ENCODE results near the gene PPARG.
"Not testable (repeated sequence)": the region's sequence is repeated elsewhere in the genome, so short reads cannot be mapped to it uniquely, and the experiment has no call there.

PPARG gene

GRCh38 chr3:12465836-12466225 lies 177.0 kb downstream of the PPARG start:
- no peak for DNase-seq

GRCh38 chr3:12467746-12468145 lies 178.9 kb downstream of the PPARG start:
- no peak for DNase-seq

- no peak for DNase-seq
Measured at GRCh38 chr3:12468276-12468675, 179.4 kb downstream of the PPARG start.

- DNase-seq: no peak
Measured at GRCh38 chr3:12468757-12469156, 179.9 kb downstream of the PPARG start.

GRCh38 chr3:12469222-12469621 lies 180.4 kb downstream of the PPARG start:
- DNase-seq: not testable (repeated sequence)

- no peak for DNase-seq
Measured at GRCh38 chr3:12470111-12470510, 181.2 kb downstream of the PPARG start.

- no peak for DNase-seq
Measured at GRCh38 chr3:12470680-12471079, 181.8 kb downstream of the PPARG start.

- no peak for DNase-seq
Measured at GRCh38 chr3:12471241-12471640, 182.4 kb downstream of the PPARG start.

- no peak for DNase-seq
Measured at GRCh38 chr3:12472000-12472610, 183.2 kb downstream of the PPARG start.

GRCh38 chr3:12472796-12473195 lies 183.9 kb downstream of the PPARG start:
- DNase-seq: no peak

- no peak for DNase-seq
Measured at GRCh38 chr3:12473511-12473910, 184.6 kb downstream of the PPARG start.

GRCh38 chr3:12476238-12476897 lies 187.5 kb downstream of the PPARG start:
- DNase-seq: peak; percentile 30

- no peak for DNase-seq
Measured at GRCh38 chr3:12477256-12477655, 188.4 kb downstream of the PPARG start.

GRCh38 chr3:12478326-12478725 lies 189.5 kb downstream of the PPARG start:
- DNase-seq: no peak

- not testable (repeated sequence) for DNase-seq
Measured at GRCh38 chr3:12479198-12479597, 190.3 kb downstream of the PPARG start.

GRCh38 chr3:12479919-12480427 lies 191.1 kb downstream of the PPARG start:
- no peak for DNase-seq

GRCh38 chr3:12483410-12483809 lies 194.5 kb downstream of the PPARG start:
- no peak for DNase-seq

- DNase-seq: no peak
Measured at GRCh38 chr3:12483872-12484197, 195.0 kb downstream of the PPARG start.

Measured in right forelimb (tissue), 1 donor.